OCI-M2 (cell line): ENCODE data around the gene BBS9.

Source experiments
- DNase-seq: peaks from one replicate; lab custom pipeline; 2025; ENCODE audit not compliant: unreplicated experiment; lab: John Stamatoyannopoulos, UW

BBS9 gene

DNA sequence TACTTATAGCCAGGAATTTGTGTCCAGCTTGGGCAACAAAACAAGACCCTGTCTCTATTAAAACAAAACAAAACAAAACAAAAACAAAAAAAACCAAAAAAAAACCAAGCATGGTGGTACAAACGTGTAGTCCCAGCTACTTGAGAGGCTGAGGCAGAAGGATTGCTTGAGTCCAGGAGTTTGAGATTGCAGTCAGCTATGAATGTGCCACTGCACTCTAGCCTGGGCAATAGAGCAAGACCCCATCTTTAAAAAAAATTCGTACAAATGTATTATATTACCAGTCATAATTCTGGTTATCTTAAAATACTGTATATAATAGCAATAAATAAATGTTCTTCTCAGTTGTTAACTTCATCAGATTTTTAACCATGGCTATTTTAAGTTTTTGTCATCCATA lies 2.3 kb upstream of the BBS9 start:
- no peak for DNase-seq

- DNase-seq = no peak
These were observed 754 bp upstream of the BBS9 start for GRCh38 chr7:33128631-33128989.

GRCh38 chr7:33129806-33130153 lies 416 bp downstream of the BBS9 start:
- no peak for DNase-seq

DNA sequence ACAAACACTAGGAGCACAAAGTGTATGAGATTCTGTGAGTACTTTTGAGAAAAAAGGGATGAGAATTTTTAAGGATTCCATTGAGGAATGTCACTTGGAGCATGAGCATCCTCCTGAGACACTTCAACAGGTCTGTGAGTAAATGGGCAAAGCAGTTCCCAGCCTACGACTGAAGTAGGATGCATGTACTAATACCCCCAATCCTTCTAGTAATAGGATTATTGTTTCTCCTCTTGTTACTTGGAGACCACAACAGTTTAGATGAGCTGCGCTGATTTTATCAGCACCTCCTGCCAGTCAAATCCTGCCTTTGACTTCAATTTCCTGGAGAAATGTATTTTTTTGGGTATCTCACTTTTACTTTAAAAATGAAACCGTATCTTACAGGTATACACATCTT lies 820 bp downstream of the BBS9 start:
- no peak for DNase-seq

GRCh38 chr7:33137103-33137502 lies 7.7 kb downstream of the BBS9 start:
- DNase-seq = no peak

DNA sequence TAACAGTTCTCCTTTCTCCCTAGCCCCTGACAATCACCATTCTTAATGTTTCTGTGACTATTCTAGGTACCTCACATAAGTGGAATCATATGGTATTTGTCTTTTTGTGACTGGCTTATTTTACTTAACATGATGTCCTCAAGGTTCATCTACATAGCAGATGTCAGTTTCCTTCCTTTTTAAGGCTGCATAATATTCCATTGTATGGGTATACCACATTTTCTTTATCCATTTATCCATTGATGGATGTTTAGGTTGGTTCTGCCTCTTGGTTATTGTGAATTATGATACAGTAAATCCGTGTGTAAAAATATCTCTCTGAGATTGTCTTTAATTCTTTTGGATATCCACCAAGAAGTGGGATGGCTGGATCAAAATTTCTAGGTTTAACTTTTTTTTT lies 13.2 kb downstream of the BBS9 start:
- DNase-seq = no peak

DNA sequence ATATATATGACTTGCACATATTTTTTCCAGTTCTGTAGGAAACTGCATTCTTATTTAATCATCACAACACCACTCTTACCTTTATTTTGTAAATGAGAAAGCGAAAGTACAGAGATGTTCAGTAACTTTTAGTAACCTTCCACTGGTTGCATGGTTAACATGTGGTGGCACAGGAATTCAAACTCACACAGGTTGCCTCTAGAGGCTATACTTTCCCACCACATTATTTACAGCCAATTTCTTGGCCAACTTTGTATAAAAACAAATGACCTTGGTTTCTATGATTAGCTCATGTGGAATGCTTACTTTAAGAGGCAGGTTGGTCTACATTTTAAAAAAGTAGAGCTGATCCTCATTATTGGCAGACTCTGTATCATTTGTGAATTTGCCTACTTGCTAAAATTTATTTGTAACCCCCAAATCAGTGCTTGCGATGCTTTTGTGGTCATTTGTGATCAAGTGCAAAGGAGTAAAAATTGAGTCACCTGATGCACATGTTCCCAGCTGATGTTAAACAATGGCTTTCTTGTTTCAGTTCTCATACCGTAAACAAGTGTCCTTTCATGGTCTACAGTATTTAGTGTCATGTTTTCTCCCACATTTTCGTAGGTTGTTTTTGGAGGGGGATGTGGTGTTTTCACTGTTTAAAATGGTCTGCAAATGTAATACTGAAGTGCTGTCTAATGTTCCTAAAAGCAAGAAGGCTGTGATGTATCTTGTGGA lies 14.8 kb downstream of the BBS9 start:
- no peak for DNase-seq

DNA sequence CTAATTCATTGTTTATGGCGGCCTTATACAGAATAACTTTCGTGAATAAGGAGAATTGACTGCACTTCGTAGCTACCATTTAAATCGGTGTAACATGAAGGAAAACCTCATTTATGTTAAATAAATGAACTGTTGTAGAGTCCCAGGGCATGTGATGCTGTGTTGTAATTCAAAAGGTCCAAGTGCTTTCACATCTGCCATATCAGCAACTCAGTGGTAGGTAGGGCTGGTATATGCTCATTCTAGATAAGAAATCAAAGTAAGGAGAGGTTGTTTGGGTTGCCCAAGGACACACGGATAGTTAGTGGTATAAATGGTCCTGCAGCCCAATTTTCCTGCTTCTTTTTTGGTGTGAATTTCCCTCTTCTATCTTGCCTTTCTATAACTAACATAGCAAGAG lies 15.8 kb downstream of the BBS9 start:
- no peak for DNase-seq

DNA sequence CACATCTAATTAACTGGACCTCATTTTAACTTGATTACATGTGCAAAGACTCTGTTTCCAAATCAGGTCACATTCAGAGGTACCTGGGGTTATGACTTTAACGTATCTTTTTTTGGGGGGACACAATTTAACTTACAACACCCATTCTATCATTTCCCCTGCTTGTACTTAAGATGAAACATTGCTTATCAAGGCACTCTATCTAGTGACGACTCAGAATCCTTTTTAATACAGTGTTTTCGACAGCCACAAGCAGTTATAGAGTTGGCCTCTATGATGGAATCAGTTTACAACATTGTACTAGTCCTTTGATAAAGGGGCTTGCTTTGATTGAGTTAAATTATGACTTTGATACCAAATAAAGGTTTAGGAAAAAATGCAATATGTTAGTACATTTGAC lies 22.7 kb downstream of the BBS9 start:
- DNase-seq = no peak

DNA sequence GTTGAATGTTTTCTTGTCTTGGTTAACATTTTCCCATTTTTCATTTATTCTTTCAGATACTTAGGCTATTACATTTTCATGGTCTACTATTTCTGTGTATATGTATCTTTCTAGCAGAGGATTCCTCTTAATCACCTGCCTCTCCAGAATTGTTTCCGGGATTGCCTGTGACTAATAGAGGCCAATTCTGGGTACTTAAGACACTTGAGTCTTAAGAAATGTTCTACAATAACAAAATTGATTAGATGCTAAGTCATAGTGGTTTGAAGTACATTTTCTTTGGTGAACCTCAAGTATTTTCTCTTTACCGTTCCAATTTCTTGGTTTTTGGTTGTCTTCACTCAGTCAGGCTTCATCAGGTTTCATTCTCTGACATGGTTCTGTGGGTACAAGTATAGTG lies 26.4 kb downstream of the BBS9 start:
- DNase-seq = no peak

GRCh38 chr7:33156441-33156840 lies 27.1 kb downstream of the BBS9 start:
- DNase-seq = no peak

- no peak for DNase-seq
These were observed 27.9 kb downstream of the BBS9 start for GRCh38 chr7:33157311-33157710.

DNA sequence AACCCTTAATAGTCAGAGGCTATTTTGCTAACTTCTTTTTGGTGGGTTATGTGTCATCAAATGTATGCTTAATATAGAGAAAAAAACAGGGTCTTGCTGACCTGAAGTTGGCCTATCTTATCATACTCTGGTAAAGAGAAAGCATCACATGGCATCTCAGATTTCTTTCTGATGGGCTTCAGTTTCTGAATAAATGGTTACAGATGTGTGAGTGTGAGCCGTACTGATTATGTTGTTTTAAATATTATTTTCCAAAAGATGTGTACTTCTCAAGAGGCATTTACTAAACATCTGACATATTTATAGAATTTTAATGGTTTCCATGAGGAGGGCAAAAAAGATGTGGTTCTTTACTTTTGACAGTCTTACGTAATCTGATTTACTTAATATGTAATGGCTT lies 28.4 kb downstream of the BBS9 start:
- no peak for DNase-seq

DNA sequence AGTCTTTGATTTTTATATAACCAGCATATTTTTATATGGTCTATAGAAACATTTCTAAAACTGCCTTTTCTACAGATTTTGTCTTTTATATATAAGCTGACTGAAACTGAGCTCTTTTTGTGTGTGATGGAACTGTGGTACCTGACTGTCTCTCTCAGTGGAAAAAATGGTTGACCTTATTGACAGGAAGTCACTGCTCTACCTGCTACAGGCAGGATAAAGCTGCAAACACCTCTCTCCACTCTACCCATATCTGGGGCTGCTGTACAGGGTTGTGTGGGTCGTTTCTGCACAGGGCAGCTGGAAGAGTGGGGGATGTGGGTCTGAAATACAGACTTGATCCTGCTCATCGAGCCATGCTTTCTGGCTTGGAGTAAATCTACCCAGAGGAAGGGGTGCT lies 48.5 kb downstream of the BBS9 start:
- no peak for DNase-seq

GRCh38 chr7:33179519-33179918 lies 50.2 kb downstream of the BBS9 start:
- DNase-seq = no peak

DNA sequence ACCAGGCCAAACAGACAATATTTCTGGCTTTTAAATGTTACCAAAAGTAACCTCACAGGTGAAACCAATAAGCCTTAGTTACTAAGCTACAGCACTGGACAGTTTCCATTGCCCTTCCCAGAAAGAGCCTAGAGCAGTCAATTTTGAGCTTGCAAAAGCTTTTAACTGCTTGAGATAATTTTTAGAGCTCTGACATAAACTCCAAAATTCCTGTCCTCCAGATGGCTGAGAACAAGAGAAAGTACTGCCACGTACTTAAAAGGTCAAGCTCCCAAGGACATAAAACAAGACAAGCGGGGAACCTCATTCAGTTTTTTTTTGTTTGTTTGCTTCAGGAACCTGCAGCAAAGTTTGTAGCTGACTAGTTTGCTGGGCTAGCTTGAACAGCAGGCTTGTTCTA lies 54.1 kb downstream of the BBS9 start:
- no peak for DNase-seq

DNA sequence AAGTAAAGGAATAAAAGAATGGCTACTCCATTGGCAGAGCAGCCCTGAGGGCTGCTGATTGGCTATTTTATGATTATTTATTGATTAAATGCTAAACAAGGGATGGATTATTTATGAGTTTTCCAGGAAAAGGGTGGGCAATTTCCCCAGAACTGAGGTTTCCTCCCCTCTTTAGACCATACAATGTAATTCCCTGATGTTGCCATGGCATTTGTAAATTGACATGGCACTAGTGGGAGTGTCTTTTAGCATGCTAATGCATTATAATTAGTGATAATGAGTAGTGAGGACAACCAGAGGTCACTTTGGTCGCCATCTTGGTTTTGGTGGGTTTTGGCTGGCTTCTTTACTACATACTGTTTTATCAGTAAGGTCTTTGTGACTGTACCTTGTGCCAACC lies 55.5 kb downstream of the BBS9 start:
- no peak for DNase-seq

DNA sequence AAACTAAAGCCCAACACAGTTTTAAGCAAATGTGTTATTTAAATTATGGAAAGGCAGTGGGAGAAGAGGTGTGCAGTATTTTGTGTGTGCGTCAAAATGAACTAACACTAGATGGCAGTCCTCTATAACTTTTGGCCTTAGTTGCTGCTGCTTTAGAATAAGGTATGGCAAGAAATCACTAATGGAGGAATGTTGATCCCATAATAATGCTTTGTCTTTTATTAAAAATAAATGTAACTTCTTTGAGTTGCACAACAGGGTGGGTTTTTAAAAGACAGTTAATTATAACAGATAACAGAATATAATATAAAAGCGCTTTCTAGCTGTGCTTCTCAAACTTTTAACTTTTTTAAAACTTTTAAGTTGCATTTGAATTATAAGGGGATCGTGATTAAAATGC lies 56.4 kb downstream of the BBS9 start:
- DNase-seq = peak; percentile 31

- DNase-seq = no peak
These were observed 56.8 kb downstream of the BBS9 start for GRCh38 chr7:33186192-33186591.

- no peak for DNase-seq
These were observed 61.4 kb downstream of the BBS9 start for GRCh38 chr7:33190688-33191304.

GRCh38 chr7:33191340-33191739 lies 62.0 kb downstream of the BBS9 start:
- no peak for DNase-seq

DNA sequence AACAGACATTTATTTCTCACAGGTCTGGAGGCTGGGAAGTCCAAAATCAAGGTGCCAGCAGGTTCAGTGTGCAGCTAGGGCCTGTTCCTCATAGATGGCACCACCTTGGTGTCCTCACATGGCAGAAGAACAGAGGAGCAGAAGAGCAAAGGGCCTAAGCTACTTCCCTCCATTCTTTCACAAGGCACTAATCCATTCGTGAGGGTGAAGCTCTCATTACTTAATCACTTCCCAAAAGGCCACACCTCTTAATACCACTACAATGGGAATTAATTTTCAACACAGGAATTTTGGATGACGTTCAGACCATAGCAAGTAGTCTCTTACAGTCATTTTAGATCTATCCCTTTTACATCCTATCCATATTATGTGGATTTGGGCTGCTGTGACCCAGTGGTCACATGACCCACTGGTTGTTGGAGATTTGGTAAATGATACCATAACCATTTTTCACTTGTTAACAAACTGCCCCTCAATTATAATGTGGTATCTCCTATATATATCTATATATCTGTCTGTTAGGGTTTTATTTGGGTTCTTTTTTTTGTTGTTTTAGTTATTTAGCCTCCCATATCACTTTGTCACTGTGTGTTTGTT lies 63.4 kb downstream of the BBS9 start:
- DNase-seq = no peak

DNA sequence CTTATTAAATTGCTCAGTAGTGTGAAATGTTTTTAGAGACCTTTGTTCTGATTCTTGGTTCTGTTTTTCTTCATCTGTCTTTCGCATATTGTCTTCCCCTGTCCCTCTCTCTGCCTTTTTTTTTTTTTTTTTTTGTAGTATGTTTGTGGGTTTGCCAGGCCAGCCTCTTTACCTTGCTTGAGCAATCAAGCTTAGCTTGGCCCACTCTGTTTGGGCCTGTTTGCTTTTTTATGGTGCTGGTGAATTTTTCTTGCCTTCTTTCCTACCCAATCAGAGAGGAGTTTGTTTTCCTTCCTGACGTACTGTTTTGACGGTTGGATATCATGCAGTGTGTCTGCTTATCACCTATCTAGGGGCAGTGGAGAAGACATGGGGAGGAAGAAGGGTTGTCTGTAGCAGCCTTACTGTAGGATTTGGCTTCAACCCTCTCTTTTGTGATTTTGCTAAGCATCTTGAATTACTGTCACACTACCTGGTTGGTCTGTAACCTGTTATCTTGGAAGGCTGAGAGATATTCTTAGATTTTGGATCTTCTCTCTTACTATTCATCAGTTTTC lies 64.0 kb downstream of the BBS9 start:
- no peak for DNase-seq
